Colonic mucosa (tissue), 4 donors: ENCODE measurements around the gene STEAP4. TPM values are rescaled to one million over a fixed set of nuclear protein-coding genes. Genes with fewer than 3 reads are reported as not detected.
A peak's percentile ranks its signal among the peaks of the same experiment; 100 is the strongest.

Experiments used
- DNase-seq: peaks from one replicate; pipeline ENCODE4 v3.0.0-alpha.2; 2020
- H3K27ac ChIP-seq: fragments of 200-600 bp; one replicate; pipeline ENCODE4 v1.8.0; 2021
- H3K27me3 ChIP-seq: fragments of 200-600 bp; one replicate; pipeline ENCODE4 v1.8.0; 2021
- H3K36me3 ChIP-seq: fragments of 200-600 bp; one replicate; pipeline ENCODE4 v1.8.0; 2021
- H3K4me1 ChIP-seq: fragments of 200-600 bp; one replicate; pipeline ENCODE4 v1.8.0; 2021; ENCODE audit warnings: mild to moderate bottlenecking
- H3K4me3 ChIP-seq: fragments of 200-600 bp; one replicate; pipeline ENCODE4 v1.8.0; 2021
- H3K9ac ChIP-seq, 2 donors: one replicate each; pipeline ENCODE4 v1.7.0; 2013; ENCODE audit warnings: control low read depth in 2 of 2, low read depth in 2 of 2, low read length in 2 of 2
- H3K9me3 ChIP-seq: fragments of 200-600 bp; one replicate; pipeline ENCODE4 v1.8.0; 2021
- intact Hi-C: fragments of 100-400 bp; cut with DNase I; formaldehyde crosslinking; loops from one replicate; pipeline ENCODE4 v1.14.1; 2022
- total RNA-seq, 2 donors: library from RNA; stranded (reverse); fragmentation: NEBNext Ultra II Directional in 1 of 2; extraction: Animal tissue kit (Norgen Biotek cat#: 25700) in 1 of 2; gene quantifications; one replicate each; pipeline ENCODE4 v1.2.1, GENCODE V29; 2021
- TF ChIP-seq, protein P1 (sequence below): fragments of 200-600 bp; IDR thresholded peaks from one replicate; pipeline ENCODE4 v1.8.0; 2022; ENCODE audit warnings: antibody characterized with exemption, mild to moderate bottlenecking
- donor health status: healthy.
- donor health status: DM: no; HTN: no; CAD: no.
- donor health status: DM: no; HTN: no; CAD: no.

The STEAP4 gene
- total RNA-seq, result 1 to 10 TPM; 3.1 to 3.5 TPM

DNA sequence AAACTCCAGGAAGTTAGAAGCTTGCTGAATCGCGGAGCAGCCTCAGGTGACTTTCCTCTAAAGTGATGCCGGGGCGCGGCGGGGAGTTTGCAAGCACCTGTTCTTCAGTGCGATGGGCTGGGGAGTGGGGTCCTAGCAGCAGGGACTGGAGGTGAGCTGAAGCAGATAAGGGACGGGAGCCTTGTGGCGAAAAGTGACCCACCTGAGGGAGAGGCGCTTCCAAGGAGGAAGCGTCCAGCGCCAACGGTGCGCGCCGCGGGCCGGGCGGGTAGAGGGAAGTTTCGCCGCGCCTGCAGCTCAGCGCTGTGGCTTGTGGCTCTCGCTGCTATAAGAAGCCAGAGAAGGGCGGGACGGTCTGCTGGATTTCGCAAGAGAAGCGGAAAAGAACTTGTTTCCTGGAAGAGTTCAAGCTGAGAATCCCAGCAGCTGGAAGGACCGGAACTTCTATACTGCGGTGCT lies at the start of gene STEAP4:
STEAP4 (minus strand) TSS at position 305 of the 459 bp plus-strand sequence. CDS start 22,625 bp downstream, outside the sequence.
- Histone ChIP-seq H3K9me3 (no peaks in the 10 kb centered on the region), H3K36me3 (no peaks in the 10 kb centered on the region), H3K4me3 (peak within 1 kb of the TSS; percentile 29), H3K4me1 (peaks cover 4% of the 10 kb centered on the region), H3K27ac (no peak within 1 kb of the TSS), H3K9ac (no peak within 1 kb of the TSS), H3K27me3 (no peaks in the 10 kb centered on the region)
- intact Hi-C loops, result no loop called here
- TF ChIP-seq, protein P1, sequence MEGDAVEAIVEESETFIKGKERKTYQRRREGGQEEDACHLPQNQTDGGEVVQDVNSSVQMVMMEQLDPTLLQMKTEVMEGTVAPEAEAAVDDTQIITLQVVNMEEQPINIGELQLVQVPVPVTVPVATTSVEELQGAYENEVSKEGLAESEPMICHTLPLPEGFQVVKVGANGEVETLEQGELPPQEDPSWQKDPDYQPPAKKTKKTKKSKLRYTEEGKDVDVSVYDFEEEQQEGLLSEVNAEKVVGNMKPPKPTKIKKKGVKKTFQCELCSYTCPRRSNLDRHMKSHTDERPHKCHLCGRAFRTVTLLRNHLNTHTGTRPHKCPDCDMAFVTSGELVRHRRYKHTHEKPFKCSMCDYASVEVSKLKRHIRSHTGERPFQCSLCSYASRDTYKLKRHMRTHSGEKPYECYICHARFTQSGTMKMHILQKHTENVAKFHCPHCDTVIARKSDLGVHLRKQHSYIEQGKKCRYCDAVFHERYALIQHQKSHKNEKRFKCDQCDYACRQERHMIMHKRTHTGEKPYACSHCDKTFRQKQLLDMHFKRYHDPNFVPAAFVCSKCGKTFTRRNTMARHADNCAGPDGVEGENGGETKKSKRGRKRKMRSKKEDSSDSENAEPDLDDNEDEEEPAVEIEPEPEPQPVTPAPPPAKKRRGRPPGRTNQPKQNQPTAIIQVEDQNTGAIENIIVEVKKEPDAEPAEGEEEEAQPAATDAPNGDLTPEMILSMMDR, result no peak
- peak; percentile 89 for DNase-seq

DNA sequence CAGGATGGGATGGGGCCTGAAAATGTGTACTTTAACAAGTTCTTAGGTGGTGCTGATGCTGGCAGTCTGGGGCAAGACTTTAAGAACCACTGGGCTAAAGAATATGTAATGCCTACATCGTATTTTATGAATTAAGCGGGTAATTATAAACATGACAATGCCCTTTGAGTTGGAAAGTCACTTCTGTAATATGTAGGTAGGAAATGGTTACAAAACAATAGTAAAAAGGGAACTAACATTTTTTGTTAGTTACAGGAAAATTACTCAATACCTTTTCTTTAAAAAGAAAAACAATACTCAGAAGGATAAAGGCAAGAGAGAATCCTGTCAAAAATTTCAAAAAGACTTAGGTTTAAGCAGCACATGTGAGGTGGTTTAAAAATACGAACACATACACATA lies 48.3 kb upstream of the STEAP4 start:
- TF ChIP-seq, protein P1, result no peak
- intact Hi-C loops, result no loop called here

DNA sequence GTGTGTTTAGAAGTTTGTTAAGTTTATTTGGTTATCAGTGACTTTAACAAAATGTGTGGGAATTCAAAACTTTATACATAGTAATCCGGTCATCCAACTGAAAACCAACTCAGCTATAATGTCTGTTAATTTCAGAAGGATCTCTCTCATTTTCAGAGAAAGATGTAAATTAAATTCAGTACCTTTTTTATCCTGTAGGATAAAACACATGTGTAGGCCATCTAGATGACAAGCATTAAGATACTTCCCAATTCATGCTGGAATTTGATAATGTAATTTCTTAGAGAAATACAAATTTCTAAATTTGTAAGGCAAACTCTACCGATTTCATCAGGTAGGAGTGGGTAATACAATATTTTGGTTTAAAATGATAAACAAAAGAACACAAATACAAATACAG lies 43.4 kb upstream of the STEAP4 start:
- no peak for DNase-seq
- intact Hi-C loops, result no loop called here
- no peaks in the 10 kb centered on the region for H3K36me3 ChIP-seq
- no peaks in the 10 kb centered on the region for H3K4me1 ChIP-seq
- no peak overlapping the region for H3K27ac ChIP-seq
- no peak overlapping the region for H3K9ac ChIP-seq
- TF ChIP-seq, protein P1, result no peak
- no peaks in the 10 kb centered on the region for H3K27me3 ChIP-seq
- H3K9me3 ChIP-seq, result no peaks in the 10 kb centered on the region
- H3K4me3 ChIP-seq, result no peak overlapping the region

More for the DNA sequence above, 48.3 kb upstream of the STEAP4 start:
- Histone ChIP-seq H3K4me3 (no peak overlapping the region), H3K9ac (no peak overlapping the region), H3K36me3 (no peaks in the 10 kb centered on the region), H3K9me3 (no peaks in the 10 kb centered on the region), H3K27me3 (no peaks in the 10 kb centered on the region), H3K27ac (no peak overlapping the region), H3K4me1 (peaks cover 4% of the 10 kb centered on the region)
- DNase-seq, result no peak

DNA sequence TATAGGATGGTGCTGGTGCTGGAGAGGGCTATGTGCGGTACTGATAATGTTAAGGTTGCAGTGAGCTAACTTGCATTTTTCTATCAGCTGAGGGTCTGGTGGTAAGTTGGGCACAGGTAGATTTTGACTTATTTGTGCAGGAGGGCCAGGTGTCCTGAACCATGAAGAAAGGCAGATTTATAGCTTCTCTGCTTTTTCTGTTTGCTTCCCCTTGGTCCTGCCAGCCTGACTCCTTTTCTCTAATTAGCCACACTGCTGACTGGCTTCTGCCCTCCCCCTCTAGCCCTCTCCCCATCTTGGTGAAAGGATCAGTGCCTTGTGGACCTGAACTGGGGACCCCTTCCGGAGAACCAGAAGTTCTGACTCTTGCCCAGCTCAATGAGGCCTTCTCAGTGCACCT lies 40.8 kb upstream of the STEAP4 start:
- Histone ChIP-seq H3K36me3 (no peaks in the 10 kb centered on the region), H3K9ac (no peak overlapping the region), H3K27ac (no peak overlapping the region), H3K27me3 (no peaks in the 10 kb centered on the region), H3K9me3 (no peaks in the 10 kb centered on the region), H3K4me1 (no peaks in the 10 kb centered on the region), H3K4me3 (no peak overlapping the region)
- DNase-seq, result no peak
- intact Hi-C loops, result no loop called here
- TF ChIP-seq, protein P1, result no peak

DNA sequence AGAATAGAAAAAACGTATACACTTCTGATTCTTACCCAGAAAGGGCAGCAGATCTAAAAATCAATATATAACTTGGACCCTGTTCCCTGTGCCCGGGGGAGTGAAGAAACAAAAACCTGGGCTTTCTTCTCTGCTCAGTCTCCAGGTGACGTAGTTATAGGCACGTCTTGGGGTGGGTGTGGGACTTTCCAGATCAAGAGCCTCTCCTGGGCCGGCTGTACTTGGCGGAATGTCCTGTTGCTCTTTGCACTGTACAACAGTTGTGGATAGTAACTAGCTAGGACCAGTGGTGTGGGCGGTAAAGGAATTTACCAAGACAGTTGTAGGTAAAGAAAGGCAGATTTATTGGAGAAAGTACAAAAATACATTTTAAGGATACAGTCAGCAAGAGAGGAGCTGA lies 40.4 kb upstream of the STEAP4 start:
- Histone ChIP-seq H3K4me1 (no peaks in the 10 kb centered on the region), H3K27me3 (no peaks in the 10 kb centered on the region), H3K36me3 (no peaks in the 10 kb centered on the region), H3K9ac (no peak overlapping the region), H3K27ac (no peak overlapping the region), H3K9me3 (no peaks in the 10 kb centered on the region), H3K4me3 (no peak overlapping the region)
- peak; percentile 22 for DNase-seq
- TF ChIP-seq, protein P1, result no peak
- intact Hi-C loops, result no loop called here
